Measurements from ENCODE around the gene DTX4.
A peak's percentile ranks its signal among the peaks of the same experiment; 100 is the strongest.

The DTX4 gene

GRCh38 chr11:59191890-59192289 is 20.0 kb downstream of the DTX4 start:
- DNase-seq (ENCODE audit: low read depth in 2 of 2): no peak

- no peak for DNase-seq (ENCODE audit: low read depth in 2 of 2)
Observed at GRCh38 chr11:59192446-59193020, 20.6 kb downstream of the DTX4 start.

DNA sequence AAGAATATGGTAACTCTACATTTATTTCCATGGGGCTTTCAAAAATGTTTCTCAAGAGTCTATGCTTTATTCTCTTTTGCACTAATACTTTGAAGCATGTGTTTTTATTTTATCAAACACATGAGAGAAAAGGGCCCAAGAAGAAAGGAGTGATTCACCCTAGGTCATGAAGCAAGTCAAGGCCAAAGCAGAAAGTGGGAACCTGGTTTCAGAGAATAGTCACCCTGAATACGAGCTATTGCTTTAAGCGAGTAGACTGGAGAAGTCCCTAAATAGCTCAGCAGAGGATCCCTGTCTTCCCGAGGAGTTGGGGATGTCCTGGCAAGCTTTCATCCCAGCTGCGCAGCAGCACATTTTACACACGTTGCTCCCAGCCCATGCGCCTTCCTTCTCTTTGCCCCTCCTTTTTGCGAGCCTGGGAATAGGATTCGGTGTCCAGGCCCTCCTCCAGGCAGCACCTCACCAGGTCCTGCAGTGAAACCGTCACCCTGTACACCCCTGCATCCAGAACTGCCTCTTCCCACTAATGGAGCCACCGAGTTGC is 21.7 kb downstream of the DTX4 start:
- no peak for DNase-seq (ENCODE audit: low read depth in 2 of 2)

DNA sequence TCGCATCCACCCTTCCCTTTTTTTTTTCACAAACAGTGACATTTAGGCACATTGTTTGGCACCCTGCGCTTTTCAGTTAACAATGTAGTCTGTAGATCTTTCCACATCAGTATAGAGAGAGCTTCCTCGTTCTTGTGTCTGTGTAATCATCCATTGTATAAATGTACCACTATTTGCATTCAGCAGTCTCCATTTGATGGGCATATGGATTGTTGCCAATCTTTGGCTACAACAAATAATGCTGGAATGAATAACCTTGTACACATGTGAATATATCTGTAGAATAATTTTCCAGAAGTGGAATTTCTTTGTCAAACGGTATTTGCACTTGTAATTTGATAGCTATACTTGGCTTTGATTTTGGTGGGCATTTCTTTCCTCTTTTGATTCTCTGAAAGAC is 23.7 kb downstream of the DTX4 start:
- no peak for DNase-seq (ENCODE audit: low read depth in 2 of 2)

GRCh38 chr11:59196777-59197176 is 24.8 kb downstream of the DTX4 start:
- DNase-seq (ENCODE audit: low read depth in 2 of 2): no peak

DNA sequence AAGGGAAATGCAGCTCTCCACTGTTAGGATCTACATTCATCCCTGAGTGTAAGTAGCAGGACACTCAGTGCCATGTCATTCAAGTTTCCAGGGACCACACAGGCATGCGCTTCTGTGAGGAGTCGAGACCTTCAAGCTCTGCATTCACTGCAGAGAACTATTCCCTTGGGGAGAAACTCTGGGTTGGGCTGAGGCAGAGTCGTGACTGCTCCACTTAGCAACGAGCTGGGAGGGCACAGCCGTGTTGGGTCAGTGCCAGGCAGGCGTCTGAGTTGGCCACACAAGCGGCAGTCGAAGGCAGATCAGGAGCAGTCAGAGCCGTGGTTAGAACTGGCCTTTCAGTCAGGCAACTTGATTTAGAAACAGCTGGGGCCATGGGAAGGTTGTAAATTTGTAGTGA is 26.1 kb downstream of the DTX4 start:
- DNase-seq (ENCODE audit: low read depth in 2 of 2): peak; percentile 52 to 58

DNA sequence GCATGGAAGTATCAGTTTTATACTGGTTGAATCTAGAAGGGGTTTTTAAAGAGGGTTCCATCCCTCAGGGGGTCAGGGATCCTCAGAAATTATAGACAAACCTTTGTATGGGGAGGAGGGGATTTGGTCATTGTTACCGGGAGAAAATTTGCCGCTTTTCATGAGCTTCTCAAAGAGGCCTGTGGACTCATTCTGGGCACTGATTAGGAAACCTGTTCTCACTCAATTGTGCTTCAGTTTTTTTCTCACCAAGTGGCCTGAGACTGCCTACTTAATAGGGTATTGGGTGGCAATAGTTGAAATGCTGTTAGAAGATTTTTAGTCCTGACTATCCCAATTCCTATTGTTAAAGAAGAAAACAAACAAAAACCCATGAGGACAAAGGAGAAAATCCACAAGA is 26.8 kb downstream of the DTX4 start:
- no peak for DNase-seq (ENCODE audit: low read depth in 2 of 2)

- no peak for DNase-seq (ENCODE audit: low read depth in 2 of 2)
Observed at GRCh38 chr11:59199546-59200422, 27.9 kb downstream of the DTX4 start.

GRCh38 chr11:59200423-59200746 is 28.5 kb downstream of the DTX4 start:
- no peak for DNase-seq (ENCODE audit: low read depth in 2 of 2)

DNA sequence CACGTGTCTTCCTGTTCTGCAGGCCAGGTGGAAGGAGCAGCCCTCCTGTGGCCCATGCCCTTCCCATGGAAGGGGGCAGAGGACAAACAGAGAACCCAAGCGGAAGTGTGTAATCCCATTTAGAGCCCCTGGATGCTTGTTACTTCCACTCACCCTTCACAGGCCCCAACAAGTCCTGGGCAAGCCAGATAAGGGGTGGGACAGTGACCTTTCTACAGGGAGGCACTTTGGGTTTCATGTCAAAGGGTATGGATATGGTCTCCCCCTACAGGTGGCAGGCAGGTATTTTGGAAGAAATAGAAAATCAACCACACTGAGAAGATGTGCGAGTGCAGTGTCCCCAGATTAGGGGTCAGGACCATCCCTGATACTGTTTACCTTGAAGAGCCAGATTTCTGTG is 29.4 kb downstream of the DTX4 start:
- no peak for DNase-seq (ENCODE audit: low read depth in 2 of 2)

GRCh38 chr11:59204746-59205145 is 32.8 kb downstream of the DTX4 start:
- no peak for DNase-seq (ENCODE audit: low read depth in 2 of 2)

- DNase-seq (ENCODE audit: low read depth in 2 of 2): no peak
Observed at GRCh38 chr11:59205648-59206047, 33.7 kb downstream of the DTX4 start.

DNA sequence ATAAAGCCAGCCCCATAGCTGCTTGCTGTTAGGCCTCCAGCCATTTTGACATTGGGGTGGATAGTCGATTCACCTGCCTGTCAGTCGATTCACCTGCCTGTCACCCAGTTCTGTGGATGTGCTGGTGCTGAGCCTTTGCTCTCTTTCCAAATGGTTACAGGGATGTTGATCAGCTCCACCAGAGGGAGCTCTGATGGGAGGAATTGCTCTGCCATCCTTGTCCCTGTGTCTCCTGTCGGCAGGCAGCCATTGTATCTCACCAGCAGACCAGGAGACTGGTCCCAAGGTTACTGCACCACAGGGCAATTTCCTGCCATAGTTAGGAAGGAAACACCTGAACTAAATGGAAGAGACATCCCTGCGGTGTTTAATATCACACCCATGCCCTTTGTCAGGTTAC is 34.7 kb downstream of the DTX4 start:
- no peak for DNase-seq (ENCODE audit: low read depth in 2 of 2)

DNA sequence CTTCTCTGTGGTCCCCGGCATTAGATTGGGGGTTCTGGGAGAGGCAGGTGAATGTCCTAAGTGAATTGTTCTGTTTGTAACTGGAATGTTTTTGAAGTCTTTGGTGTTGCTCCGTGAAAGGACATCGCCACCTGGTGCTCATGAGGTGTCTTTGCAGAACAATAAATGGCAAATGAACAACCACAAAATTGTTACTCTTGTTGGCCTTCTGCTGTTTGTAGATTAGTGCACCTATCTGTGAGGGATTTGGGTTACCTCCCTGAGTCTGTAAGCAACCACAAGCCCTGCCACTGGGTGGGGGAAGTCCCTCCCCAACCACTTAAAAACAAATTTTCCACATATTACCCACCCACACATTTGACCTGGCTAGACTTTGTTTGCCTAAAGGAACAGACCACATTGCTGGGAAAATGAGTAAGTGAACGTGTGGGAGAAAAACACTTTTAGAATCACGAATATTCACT is 36.1 kb downstream of the DTX4 start:
- no peak for DNase-seq (ENCODE audit: low read depth in 2 of 2)

DNA sequence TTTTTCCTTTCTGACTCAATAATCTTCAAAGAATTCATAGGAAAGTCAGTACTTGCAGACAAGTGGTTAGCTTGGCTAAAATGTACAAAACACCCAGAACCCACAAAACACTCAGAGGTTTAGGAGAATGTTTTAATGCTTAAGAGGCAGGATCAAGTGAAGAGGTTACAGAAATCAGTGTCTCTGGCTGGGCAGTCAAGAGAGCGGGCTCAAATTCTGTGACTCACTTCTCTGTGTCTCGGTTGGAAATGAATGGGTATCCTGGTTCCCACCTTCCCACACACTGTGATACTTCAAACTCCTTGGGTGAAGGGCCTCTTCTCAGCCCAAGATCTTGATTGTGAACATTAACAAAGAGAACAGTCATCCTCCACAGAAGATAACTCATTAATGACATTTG is 37.0 kb downstream of the DTX4 start:
- DNase-seq (ENCODE audit: low read depth in 2 of 2): no peak

- DNase-seq (ENCODE audit: low read depth in 2 of 2): no peak
Observed at GRCh38 chr11:59212222-59212621, 40.3 kb downstream of the DTX4 start.

GRCh38 chr11:59212744-59213631 is 41.1 kb downstream of the DTX4 start, which contains the start of gene MPEG1:
Gene MPEG1, minus strand, starts transcription at chr11:59212927. Its CDS starts 62 bp downstream, at chr11:59212865.
- no peak for DNase-seq (ENCODE audit: low read depth in 2 of 2)

- no peak for DNase-seq (ENCODE audit: low read depth in 2 of 2)
Observed at GRCh38 chr11:59214141-59214893, 42.4 kb downstream of the DTX4 start.

- DNase-seq (ENCODE audit: low read depth in 2 of 2): peak in 1 of 2 experiments; percentile 44
Observed at GRCh38 chr11:59216641-59217564, 45.0 kb downstream of the DTX4 start.

DNA sequence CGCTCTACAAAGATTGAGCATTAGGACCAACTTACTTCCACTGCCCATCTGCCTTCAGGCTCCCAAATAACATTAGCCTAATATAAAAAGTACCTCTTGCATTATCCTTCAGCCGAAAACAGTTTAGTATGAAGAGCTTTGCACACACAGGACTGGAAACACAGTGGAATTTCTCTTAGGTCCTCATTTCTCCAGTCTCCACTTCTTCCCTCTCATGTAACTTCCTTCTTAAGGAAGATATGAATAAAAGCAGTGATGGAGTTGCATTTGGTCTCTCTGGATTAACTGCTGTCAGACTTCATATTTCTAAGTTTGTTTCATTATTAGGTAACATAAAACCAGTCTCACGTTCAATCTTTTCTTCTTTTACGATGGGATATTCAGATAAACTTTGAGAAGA is 46.4 kb downstream of the DTX4 start:
- DNase-seq (ENCODE audit: low read depth in 2 of 2): no peak

All from fibroblast of skin of left quadriceps (primary cell).